HS-27A (cell line): ENCODE data around the gene CPLX3.
A peak's percentile ranks its signal among the peaks of the same experiment; 100 is the strongest.

ENCODE experiments used
- DNase-seq: peaks from one replicate; pipeline ENCODE4 v3.0.0-alpha.2; 2012; ENCODE audit warnings: low read depth, missing footprints

Gene CPLX3

GRCh38 chr15:74788042-74788682 lies 38.3 kb upstream of the CPLX3 start:
- DNase-seq, result no peak

- DNase-seq, result no peak
Measured at GRCh38 chr15:74788683-74789151, 37.7 kb upstream of the CPLX3 start.

GRCh38 chr15:74789171-74789631 lies 37.2 kb upstream of the CPLX3 start:
- DNase-seq, result no peak

- no peak for DNase-seq
Measured at GRCh38 chr15:74789741-74790079, 36.7 kb upstream of the CPLX3 start.

- peak; percentile 93 for DNase-seq
Measured at GRCh38 chr15:74790080-74790916, 36.1 kb upstream of the CPLX3 start.

GRCh38 chr15:74791007-74791406 lies 35.4 kb upstream of the CPLX3 start:
- DNase-seq, result no peak

GRCh38 chr15:74791667-74792066 lies 34.8 kb upstream of the CPLX3 start:
- DNase-seq, result no peak

- no peak for DNase-seq
Measured at GRCh38 chr15:74792227-74793016, 34.0 kb upstream of the CPLX3 start.

GRCh38 chr15:74793135-74794028 lies 33.0 kb upstream of the CPLX3 start:
- DNase-seq, result no peak

GRCh38 chr15:74794248-74794969 lies 32.0 kb upstream of the CPLX3 start:
- no peak for DNase-seq

GRCh38 chr15:74794970-74795349 lies 31.5 kb upstream of the CPLX3 start:
- no peak for DNase-seq

- no peak for DNase-seq
Measured at GRCh38 chr15:74795966-74796625, 30.3 kb upstream of the CPLX3 start.

GRCh38 chr15:74798388-74799254 lies 27.8 kb upstream of the CPLX3 start:
- DNase-seq, result no peak

GRCh38 chr15:74799255-74799855 lies 27.1 kb upstream of the CPLX3 start:
- DNase-seq, result no peak

GRCh38 chr15:74799856-74800558 lies 26.4 kb upstream of the CPLX3 start:
- no peak for DNase-seq

GRCh38 chr15:74800559-74801094 lies 25.8 kb upstream of the CPLX3 start:
- no peak for DNase-seq

- DNase-seq, result no peak
Measured at GRCh38 chr15:74801311-74801997, 25.0 kb upstream of the CPLX3 start.
